SJSA1 (cell line): ENCODE results near the gene CACNA2D3. TPM values are rescaled to one million over a fixed set of nuclear protein-coding genes. Genes with fewer than 3 reads are reported as not detected.
A peak's percentile ranks its signal among the peaks of the same experiment; 100 is the strongest.

Experiments used
- DNase-seq, 2 experiments: peaks; one replicate each; pipeline ENCODE4 v3.0.0-alpha.2; 2015 to 2020; ENCODE audit warnings: low spot score in 2 of 2, low read depth in 1 of 2
- H3K27ac ChIP-seq: fragments of 250-450 bp; sonication (Bioruptor Pico); 2 replicates; pipeline ENCODE4 v1.5.1; 2020; ENCODE audit warnings: mild to moderate bottlenecking, moderate library complexity
- H3K27me3 ChIP-seq: fragments of 250-450 bp; sonication (Bioruptor Pico); replicated peaks from 2 replicates; pipeline ENCODE4 v1.5.1; 2020; ENCODE audit warnings: mild to moderate bottlenecking, moderate library complexity
- H3K36me3 ChIP-seq: fragments of 250-450 bp; sonication (Bioruptor Pico); 2 replicates; pipeline ENCODE4 v1.5.1; 2020; ENCODE audit warnings: mild to moderate bottlenecking
- H3K4me1 ChIP-seq: fragments of 250-450 bp; sonication (Bioruptor Pico); replicated peaks from 2 replicates; pipeline ENCODE4 v1.6.1; 2021; ENCODE audit warnings: mild to moderate bottlenecking
- H3K4me3 ChIP-seq: fragments of 250-450 bp; sonication (Bioruptor Pico); 2 replicates; pipeline ENCODE4 v1.5.1; 2020; ENCODE audit warnings: mild to moderate bottlenecking
- H3K9me3 ChIP-seq: fragments of 250-450 bp; sonication (Bioruptor Pico); replicated peaks from 2 replicates; pipeline ENCODE4 v1.5.1; 2020; ENCODE audit warnings: mild to moderate bottlenecking
- total RNA-seq: library from RNA; depleted of rRNA; stranded (reverse); fragments of >200 nt; shearing (Covaris generic); gene quantifications from 2 replicates; pipeline ENCODE4 v1.2.3, GENCODE V29; 2014

CACNA2D3 gene
- total RNA-seq, 1 experiment from 2014 or later, result not detected

GRCh38 chr3:54844211-54844610 lies 721.9 kb downstream of the CACNA2D3 start:
- H3K4me1 ChIP-seq, result no peaks in the 10 kb centered on the region
- no peaks in the 10 kb centered on the region for H3K9me3 ChIP-seq
- DNase-seq, result no peak
- H3K27ac ChIP-seq, result no peak overlapping the region
- no peaks in the 10 kb centered on the region for H3K27me3 ChIP-seq
- H3K4me3 ChIP-seq, result no peak overlapping the region
- H3K36me3 ChIP-seq, result no peaks in the 10 kb centered on the region

DNA sequence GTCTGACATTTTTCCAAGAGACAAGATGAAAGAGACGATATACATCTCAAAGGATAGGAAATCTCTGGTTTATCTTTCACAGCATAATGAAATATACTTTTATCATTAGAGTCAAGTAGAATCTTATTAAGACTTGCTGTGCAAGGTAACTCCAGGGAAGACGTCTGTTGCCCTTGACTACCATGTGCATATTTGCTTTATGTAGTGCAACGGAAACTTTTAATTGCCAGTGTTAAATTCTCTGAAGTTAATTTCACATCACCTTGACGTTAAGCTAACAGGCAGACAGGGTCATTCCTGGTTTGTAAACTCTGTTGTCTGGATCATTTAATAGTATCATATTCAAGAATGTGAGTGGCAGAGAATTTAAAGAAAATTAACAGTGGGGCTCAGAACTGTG lies 722.7 kb downstream of the CACNA2D3 start:
- no peak overlapping the region for H3K27ac ChIP-seq

DNA sequence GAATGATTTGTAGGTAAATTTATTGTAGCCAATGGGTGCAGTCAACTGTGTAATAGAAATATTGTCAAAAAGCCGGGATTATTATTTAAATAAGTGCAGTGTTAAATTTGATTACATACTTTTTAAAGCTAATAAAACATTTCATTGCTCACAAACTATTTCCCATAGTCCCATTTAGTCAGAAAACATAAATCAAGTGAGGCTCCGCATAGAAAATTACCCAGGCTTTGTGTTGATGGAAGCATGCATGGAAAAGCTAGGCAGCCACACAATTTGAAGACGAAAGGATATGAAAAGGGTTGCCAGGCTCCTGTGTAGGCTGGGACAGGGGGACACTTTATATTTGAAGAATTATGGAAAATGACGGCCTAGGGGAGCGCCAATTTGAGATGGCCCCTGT lies 723.2 kb downstream of the CACNA2D3 start:
- Histone ChIP-seq H3K27ac (no peak overlapping the region), H3K27me3 (no peaks in the 10 kb centered on the region), H3K4me1 (no peaks in the 10 kb centered on the region), H3K36me3 (no peaks in the 10 kb centered on the region), H3K9me3 (no peaks in the 10 kb centered on the region), H3K4me3 (no peak overlapping the region)
- no peak for DNase-seq

More for the DNA sequence above, 722.7 kb downstream of the CACNA2D3 start:
- no peak for DNase-seq
- Histone ChIP-seq H3K4me3 (no peak overlapping the region), H3K9me3 (no peaks in the 10 kb centered on the region), H3K4me1 (no peaks in the 10 kb centered on the region), H3K36me3 (no peaks in the 10 kb centered on the region), H3K27me3 (no peaks in the 10 kb centered on the region)

DNA sequence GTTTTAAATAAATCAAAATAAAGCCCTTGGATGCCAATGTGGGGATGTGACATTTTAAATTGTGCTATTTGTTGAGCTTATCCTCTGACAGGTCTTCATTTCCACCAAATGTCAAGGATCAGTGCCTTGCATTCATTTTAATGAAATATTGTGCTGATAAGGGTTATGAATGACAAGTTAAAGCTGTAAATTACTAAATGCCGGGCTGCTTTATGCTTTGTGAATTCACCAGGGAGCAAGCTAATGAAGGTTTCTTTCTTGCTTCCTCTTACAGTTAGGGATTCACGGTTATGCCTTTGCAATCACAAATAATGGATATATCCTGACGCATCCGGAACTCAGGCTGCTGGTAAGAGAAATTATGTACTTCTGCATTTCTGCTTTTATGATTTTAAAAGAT lies 723.8 kb downstream of the CACNA2D3 start:
- no peaks in the 10 kb centered on the region for H3K27me3 ChIP-seq
- no peak for DNase-seq
- H3K27ac ChIP-seq, result no peak overlapping the region
- no peaks in the 10 kb centered on the region for H3K4me1 ChIP-seq
- H3K9me3 ChIP-seq, result no peaks in the 10 kb centered on the region
- no peak overlapping the region for H3K4me3 ChIP-seq
- H3K36me3 ChIP-seq, result no peaks in the 10 kb centered on the region

DNA sequence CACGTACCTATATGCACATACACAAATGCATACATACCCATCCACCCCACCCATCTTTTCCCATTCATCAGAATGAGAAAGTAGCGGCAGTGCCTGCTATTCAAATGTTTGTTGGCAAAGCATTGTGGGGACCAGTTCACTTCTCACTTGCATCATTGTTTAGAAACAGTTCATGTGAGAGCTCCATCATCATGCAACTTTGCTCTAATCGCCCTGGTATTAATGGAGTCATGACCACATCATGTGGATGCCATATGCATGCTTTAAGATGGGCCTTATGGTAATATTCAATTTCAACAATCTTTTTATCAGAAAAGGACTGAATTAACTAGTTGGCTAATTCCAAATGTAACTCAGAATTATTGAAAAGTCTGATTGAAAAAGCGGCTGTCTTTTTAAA lies 725.0 kb downstream of the CACNA2D3 start:
- no peaks in the 10 kb centered on the region for H3K4me1 ChIP-seq
- no peak overlapping the region for H3K4me3 ChIP-seq
- no peaks in the 10 kb centered on the region for H3K36me3 ChIP-seq
- H3K27ac ChIP-seq, result no peak overlapping the region
- H3K27me3 ChIP-seq, result no peaks in the 10 kb centered on the region
- no peak for DNase-seq
- H3K9me3 ChIP-seq, result no peaks in the 10 kb centered on the region

DNA sequence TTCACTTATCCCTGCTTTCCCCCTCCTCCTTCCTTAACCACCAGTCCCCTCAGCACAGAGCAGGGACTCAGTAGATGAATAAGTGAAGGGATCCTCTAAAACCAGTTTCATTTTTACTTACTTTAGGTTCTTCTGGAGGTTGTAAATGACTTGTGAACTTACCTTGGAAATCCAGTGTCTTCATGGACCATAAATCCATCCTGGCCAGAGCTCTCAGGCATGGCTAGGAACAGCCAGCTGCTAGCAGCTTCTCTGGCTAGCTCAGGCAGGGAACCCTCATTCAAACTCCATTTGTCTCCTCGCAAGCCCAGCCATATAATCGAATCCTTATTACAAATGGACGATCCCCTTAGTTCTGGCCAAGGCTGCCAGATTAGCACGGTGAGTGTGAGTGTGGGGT lies 727.0 kb downstream of the CACNA2D3 start:
- Histone ChIP-seq H3K36me3 (no peaks in the 10 kb centered on the region), H3K9me3 (no peaks in the 10 kb centered on the region), H3K4me3 (no peak overlapping the region), H3K27ac (no peak overlapping the region), H3K4me1 (peaks cover 8% of the 10 kb centered on the region), H3K27me3 (no peaks in the 10 kb centered on the region)
- no peak for DNase-seq

GRCh38 chr3:54850484-54851018 lies 728.2 kb downstream of the CACNA2D3 start:
- Histone ChIP-seq H3K36me3 (no peaks in the 10 kb centered on the region), H3K4me1 (peaks cover 9% of the 10 kb centered on the region), H3K27ac (no peak overlapping the region), H3K9me3 (no peaks in the 10 kb centered on the region), H3K27me3 (no peaks in the 10 kb centered on the region), H3K4me3 (no peak overlapping the region)
- no peak for DNase-seq

GRCh38 chr3:54853573-54854404 lies 731.4 kb downstream of the CACNA2D3 start:
- H3K27me3 ChIP-seq, result no peaks in the 10 kb centered on the region
- peak overlapping the region; percentile 33; the same call in 1 of the 2 replicates for H3K27ac ChIP-seq
- peak; percentile 60 to 75 for DNase-seq
- peaks cover 9% of the 10 kb centered on the region for H3K4me1 ChIP-seq
- no peaks in the 10 kb centered on the region for H3K9me3 ChIP-seq
- no peak overlapping the region for H3K4me3 ChIP-seq
- H3K36me3 ChIP-seq, result no peaks in the 10 kb centered on the region

DNA sequence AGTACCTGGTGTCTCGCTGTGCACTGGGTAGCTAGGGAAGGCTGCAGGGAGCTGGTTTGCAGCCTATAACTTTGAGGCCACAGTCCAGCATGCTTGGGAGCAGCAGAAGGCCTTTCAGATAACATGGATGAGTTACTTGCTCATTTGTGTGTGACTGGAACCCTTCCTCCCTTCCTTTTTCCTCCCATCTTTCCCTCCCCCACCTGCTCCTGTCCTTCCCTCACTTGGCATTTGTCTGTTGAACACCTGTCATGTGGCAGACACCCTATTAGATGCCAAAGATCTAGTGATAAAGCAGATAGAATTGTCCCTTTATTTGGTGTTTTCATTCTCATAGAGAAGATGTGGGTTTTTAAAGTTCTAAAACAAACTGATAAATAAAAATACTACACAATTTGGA lies 733.9 kb downstream of the CACNA2D3 start:
- no peaks in the 10 kb centered on the region for H3K27me3 ChIP-seq
- H3K36me3 ChIP-seq, result no peaks in the 10 kb centered on the region
- H3K9me3 ChIP-seq, result no peaks in the 10 kb centered on the region
- H3K4me1 ChIP-seq, result peaks cover 9% of the 10 kb centered on the region
- no peak overlapping the region for H3K27ac ChIP-seq
- no peak for DNase-seq
- H3K4me3 ChIP-seq, result no peak overlapping the region

- no peaks in the 10 kb centered on the region for H3K9me3 ChIP-seq
- no peak overlapping the region for H3K27ac ChIP-seq
- H3K4me3 ChIP-seq, result no peak overlapping the region
- no peaks in the 10 kb centered on the region for H3K36me3 ChIP-seq
- no peaks in the 10 kb centered on the region for H3K27me3 ChIP-seq
- no peak for DNase-seq
- peaks cover 13% of the 10 kb centered on the region for H3K4me1 ChIP-seq
Observed at GRCh38 chr3:54857343-54857742, 735.0 kb downstream of the CACNA2D3 start.

GRCh38 chr3:54858093-54858785 lies 735.9 kb downstream of the CACNA2D3 start:
- no peak for DNase-seq
- Histone ChIP-seq H3K9me3 (no peaks in the 10 kb centered on the region), H3K4me3 (no peak overlapping the region), H3K27me3 (no peaks in the 10 kb centered on the region), H3K27ac (no peak overlapping the region), H3K36me3 (no peaks in the 10 kb centered on the region), H3K4me1 (peaks cover 22% of the 10 kb centered on the region)

DNA sequence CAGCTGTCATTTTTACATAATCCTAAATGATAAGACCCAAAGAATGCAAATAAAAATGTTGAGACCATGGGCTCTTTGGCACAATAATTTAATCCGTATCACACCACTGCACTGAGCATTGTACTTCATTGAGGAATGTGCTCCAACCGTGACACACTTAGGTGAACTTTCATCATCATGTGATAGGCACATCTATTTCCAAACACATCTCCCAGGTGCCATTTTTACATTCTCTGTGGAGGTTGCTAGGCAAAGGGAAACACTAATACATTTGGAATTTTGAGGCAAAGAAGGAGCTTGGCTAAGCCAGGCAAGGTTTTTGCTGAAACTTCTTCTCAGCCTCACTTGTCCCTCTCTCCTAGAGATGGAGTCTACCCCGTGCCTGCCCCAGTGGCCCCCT lies 736.8 kb downstream of the CACNA2D3 start:
- H3K36me3 ChIP-seq, result no peaks in the 10 kb centered on the region
- peaks cover 25% of the 10 kb centered on the region for H3K4me1 ChIP-seq
- no peaks in the 10 kb centered on the region for H3K9me3 ChIP-seq
- DNase-seq, result no peak
- no peak overlapping the region for H3K27ac ChIP-seq
- no peaks in the 10 kb centered on the region for H3K27me3 ChIP-seq
- no peak overlapping the region for H3K4me3 ChIP-seq

GRCh38 chr3:54861248-54862067 lies 739.1 kb downstream of the CACNA2D3 start:
- H3K36me3 ChIP-seq, result no peaks in the 10 kb centered on the region
- no peak for DNase-seq
- H3K4me3 ChIP-seq, result no peak overlapping the region
- no peaks in the 10 kb centered on the region for H3K27me3 ChIP-seq
- peaks cover 25% of the 10 kb centered on the region for H3K4me1 ChIP-seq
- no peak overlapping the region for H3K27ac ChIP-seq
- H3K9me3 ChIP-seq, result no peaks in the 10 kb centered on the region
